ENCODE data around the gene CACNG4. TPM values are rescaled to one million over a fixed set of nuclear protein-coding genes. Genes with fewer than 3 reads are reported as not detected.

Gene CACNG4
- total RNA-seq, 1 donor from 2014 or later = 0.74 TPM

DNA sequence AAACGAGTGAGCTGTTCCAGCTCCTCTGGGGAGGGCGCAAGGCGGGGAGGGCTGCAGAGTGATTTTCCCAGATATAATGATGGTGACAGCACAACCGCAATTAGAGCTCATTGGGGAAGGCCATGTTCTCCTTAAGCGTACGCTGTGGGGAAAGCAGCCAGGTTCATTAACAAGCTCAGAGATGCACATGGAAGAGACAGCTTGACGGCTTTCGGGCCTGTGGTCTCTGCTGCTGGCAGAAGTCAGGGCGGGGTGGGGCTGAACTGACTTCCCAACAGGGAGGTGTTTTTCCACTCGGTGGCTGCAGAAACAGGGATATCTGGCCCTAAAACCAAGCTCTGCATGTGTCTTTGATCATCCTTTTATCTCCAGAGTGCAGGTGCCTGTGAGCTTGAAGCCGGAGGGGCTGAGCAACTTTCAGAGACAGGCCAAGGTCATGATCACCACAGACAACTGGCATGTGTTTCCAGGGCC is 55.8 kb downstream of the CACNG4 start:
- Histone ChIP-seq H3K4me1 (no peaks in the 10 kb centered on the region), H3K27me3 (no peaks in the 10 kb centered on the region), H3K4me3 (no peak overlapping the region), H3K9me3 (no peaks in the 10 kb centered on the region), H3K27ac (no peak overlapping the region), H3K36me3 (no peaks in the 10 kb centered on the region)
- DNase-seq (ENCODE audit: extremely low spot score in 2 of 2) = no peak
- intact Hi-C loops (cut with DNase I) = no loop called here
- TF ChIP-seq, protein P1, sequence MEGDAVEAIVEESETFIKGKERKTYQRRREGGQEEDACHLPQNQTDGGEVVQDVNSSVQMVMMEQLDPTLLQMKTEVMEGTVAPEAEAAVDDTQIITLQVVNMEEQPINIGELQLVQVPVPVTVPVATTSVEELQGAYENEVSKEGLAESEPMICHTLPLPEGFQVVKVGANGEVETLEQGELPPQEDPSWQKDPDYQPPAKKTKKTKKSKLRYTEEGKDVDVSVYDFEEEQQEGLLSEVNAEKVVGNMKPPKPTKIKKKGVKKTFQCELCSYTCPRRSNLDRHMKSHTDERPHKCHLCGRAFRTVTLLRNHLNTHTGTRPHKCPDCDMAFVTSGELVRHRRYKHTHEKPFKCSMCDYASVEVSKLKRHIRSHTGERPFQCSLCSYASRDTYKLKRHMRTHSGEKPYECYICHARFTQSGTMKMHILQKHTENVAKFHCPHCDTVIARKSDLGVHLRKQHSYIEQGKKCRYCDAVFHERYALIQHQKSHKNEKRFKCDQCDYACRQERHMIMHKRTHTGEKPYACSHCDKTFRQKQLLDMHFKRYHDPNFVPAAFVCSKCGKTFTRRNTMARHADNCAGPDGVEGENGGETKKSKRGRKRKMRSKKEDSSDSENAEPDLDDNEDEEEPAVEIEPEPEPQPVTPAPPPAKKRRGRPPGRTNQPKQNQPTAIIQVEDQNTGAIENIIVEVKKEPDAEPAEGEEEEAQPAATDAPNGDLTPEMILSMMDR (IDR thresholded peaks at IDR 0.05) = no peak
- TF ChIP-seq POLR2A (IDR thresholded peaks at IDR 0.05) (no peak), POLR2AphosphoS5 (IDR thresholded peaks at IDR 0.05; ENCODE audit: insufficient read depth in 1 of 2, low read depth in 1 of 2) (no peak)

DNA sequence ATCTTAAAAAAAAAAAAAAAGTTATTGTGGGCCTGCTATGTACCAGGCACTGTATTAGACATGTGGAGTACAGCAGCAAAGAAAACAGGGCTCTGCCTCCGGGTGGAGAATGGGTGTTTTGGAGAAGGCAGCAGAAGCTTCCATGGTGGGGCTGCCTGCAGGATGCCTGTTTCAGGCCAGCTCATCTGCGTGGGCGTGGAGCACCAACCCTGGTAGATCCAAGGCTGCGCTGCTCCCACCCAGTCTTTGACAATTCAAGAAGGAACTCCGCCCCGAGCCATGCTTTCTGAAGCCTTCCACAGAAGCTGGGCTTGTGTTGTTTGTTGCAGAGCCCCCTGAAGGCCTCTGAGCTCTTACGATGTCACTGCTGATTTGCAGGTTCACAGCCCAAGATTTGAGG is 56.7 kb downstream of the CACNG4 start:
- intact Hi-C loops (cut with DNase I) = no loop called here
- TF ChIP-seq POLR2AphosphoS5 (IDR thresholded peaks at IDR 0.05; ENCODE audit: insufficient read depth in 1 of 2, low read depth in 1 of 2) (no peak), POLR2A (IDR thresholded peaks at IDR 0.05) (no peak)
- TF ChIP-seq, protein P1 (IDR thresholded peaks at IDR 0.05) = no peak
- no peak overlapping the region for H3K4me3 ChIP-seq

DNA sequence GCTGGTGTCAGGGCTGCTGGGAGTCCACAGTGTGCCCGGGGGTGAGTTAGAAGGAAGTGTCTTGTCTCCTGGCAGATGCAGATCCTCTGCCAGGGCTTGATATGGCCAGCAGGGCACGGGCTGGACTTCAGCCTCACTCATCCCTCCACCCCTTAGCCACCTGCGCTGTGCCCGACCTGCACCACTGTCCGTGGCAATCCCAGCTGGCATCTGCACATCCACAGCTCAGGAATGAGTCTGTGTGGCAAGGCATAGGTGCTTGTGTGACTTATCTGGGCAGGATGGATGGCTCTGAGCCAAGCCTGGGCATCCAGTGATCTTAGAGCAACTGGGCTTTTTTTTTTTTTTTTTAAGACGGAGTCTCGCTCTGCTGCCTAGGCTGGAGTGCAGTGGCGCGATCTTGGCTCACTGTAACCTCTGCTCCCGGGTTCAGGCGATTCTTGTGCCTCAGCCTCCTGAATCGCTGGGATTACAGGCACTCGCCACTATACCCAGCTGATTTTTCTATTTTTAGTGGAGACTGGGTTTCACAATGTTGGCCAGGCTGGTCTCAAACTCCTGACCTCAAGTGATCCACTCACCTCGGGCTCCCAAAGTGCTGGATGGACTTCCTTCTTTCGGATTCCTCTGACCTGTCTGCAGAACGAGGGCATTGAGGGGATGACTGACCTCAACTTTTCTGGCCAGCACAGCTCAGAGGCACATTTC is 57.4 kb downstream of the CACNG4 start:
- no peaks in the 10 kb centered on the region for H3K27me3 ChIP-seq

More for the DNA sequence above, 56.7 kb downstream of the CACNG4 start:
- no peak overlapping the region for H3K27ac ChIP-seq
- no peaks in the 10 kb centered on the region for H3K4me1 ChIP-seq
- DNase-seq (ENCODE audit: extremely low spot score in 2 of 2) = no peak
- no peaks in the 10 kb centered on the region for H3K9me3 ChIP-seq
- no peaks in the 10 kb centered on the region for H3K27me3 ChIP-seq
- no peaks in the 10 kb centered on the region for H3K36me3 ChIP-seq

DNA sequence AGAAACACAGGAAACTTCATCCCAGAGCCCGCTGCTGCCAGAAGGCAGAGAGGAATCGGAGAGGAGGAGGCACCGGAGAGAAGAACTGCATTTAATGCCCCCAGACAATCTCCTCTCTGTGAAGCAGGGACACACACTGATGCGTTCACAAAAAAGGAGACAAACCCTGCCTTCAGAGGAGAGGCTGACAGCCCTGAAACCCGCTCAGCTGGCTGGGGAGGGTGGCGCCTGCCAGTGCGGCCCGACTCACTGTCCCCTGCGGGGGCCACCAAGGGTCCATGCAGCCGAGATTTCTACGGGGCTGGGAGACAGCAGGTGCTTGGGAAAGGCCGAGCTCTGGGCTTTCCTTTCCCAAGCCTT is 57.9 kb downstream of the CACNG4 start:
- H3K9me3 ChIP-seq = no peaks in the 10 kb centered on the region
- H3K4me3 ChIP-seq = no peak overlapping the region
- H3K4me1 ChIP-seq = no peaks in the 10 kb centered on the region
- H3K36me3 ChIP-seq = no peaks in the 10 kb centered on the region
- no peaks in the 10 kb centered on the region for H3K27me3 ChIP-seq
- intact Hi-C loops (cut with DNase I) = no loop called here
- no peak for TF ChIP-seq POLR2AphosphoS5 (IDR thresholded peaks at IDR 0.05; ENCODE audit: insufficient read depth in 1 of 2, low read depth in 1 of 2)
- no peak for TF ChIP-seq POLR2A (IDR thresholded peaks at IDR 0.05)
- TF ChIP-seq, protein P1 (IDR thresholded peaks at IDR 0.05) = no peak
- no peak for DNase-seq (ENCODE audit: extremely low spot score in 2 of 2)
- H3K27ac ChIP-seq = no peak overlapping the region

More for the DNA sequence above, 57.4 kb downstream of the CACNG4 start:
- H3K4me3 ChIP-seq = no peak overlapping the region
- H3K9me3 ChIP-seq = no peaks in the 10 kb centered on the region
- no peak for DNase-seq (ENCODE audit: extremely low spot score in 2 of 2)
- no peaks in the 10 kb centered on the region for H3K36me3 ChIP-seq
- TF ChIP-seq POLR2AphosphoS5 (IDR thresholded peaks at IDR 0.05; ENCODE audit: insufficient read depth in 1 of 2, low read depth in 1 of 2) (no peak), POLR2A (IDR thresholded peaks at IDR 0.05) (no peak)
- TF ChIP-seq, protein P1 (IDR thresholded peaks at IDR 0.05) = no peak
- H3K4me1 ChIP-seq = no peaks in the 10 kb centered on the region
- intact Hi-C loops (cut with DNase I) = no loop called here
- H3K27ac ChIP-seq = no peak overlapping the region

DNA sequence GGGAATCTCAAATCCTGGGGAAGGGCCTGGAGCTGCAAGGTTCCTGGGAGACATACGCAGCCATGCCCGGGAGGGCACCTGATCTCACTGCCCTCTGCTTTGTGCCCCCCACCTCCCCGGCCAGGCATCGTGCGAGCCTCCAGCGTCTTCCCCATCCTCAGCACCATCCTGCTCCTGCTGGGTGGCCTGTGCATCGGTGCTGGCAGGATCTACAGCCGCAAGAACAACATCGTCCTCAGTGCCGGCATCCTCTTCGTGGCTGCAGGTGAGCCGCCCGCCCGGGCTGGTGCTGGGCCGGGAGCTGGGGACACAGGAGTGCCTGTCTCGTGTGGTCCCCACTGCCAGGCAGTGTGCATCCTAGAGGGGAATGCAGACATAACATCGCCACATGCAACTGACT is 60.2 kb downstream of the CACNG4 start:
- Histone ChIP-seq H3K4me1 (no peaks in the 10 kb centered on the region), H3K36me3 (no peaks in the 10 kb centered on the region), H3K9me3 (no peaks in the 10 kb centered on the region), H3K27ac (no peak overlapping the region), H3K27me3 (no peaks in the 10 kb centered on the region), H3K4me3 (no peak overlapping the region)
- TF ChIP-seq POLR2A (IDR thresholded peaks at IDR 0.05) = no peak
- TF ChIP-seq, protein P1 (IDR thresholded peaks at IDR 0.05) = no peak
- TF ChIP-seq POLR2AphosphoS5 (IDR thresholded peaks at IDR 0.05; ENCODE audit: insufficient read depth in 1 of 2, low read depth in 1 of 2) = no peak
- no peak for DNase-seq (ENCODE audit: extremely low spot score in 2 of 2)
- intact Hi-C loops (cut with DNase I) = no loop called here

Measured in vagina (tissue), 2 donors.